Tibial nerve (tissue), 4 donors: ENCODE measurements around the gene ZNF697.

ENCODE experiments used
- EP300 ChIP-seq, 2 donors: sonication (generic); formaldehyde crosslinking; IDR thresholded peaks; one replicate each; pipeline ENCODE4 v1.6.1; 2017; ENCODE audit warnings: antibody characterized with exemption in 2 of 2, mild to moderate bottlenecking in 1 of 2
- POLR2A ChIP-seq, 2 donors: fragments of 450-650 bp; IDR thresholded peaks; one replicate each; pipeline ENCODE4 v1.6.1; 2017; ENCODE audit warnings: antibody characterized with exemption in 2 of 2, mild to moderate bottlenecking in 2 of 2, moderate library complexity in 2 of 2
- TF ChIP-seq, protein P1 (sequence below), 5 experiments: fragments of 200-600 bp in 3 of 5; fragments of 450-650 bp in 2 of 5; sonication (generic) in 3 of 5; IDR thresholded peaks; one replicate each; pipeline ENCODE4 v1.5.1; 2016 to 2019; ENCODE audit warnings: antibody characterized with exemption in 5 of 5, mild to moderate bottlenecking in 3 of 5, moderate library complexity in 2 of 5

GRCh38 chr1:119603695-119604094, 44.4 kb downstream of the ZNF697 start:
- TF ChIP-seq, protein P1, sequence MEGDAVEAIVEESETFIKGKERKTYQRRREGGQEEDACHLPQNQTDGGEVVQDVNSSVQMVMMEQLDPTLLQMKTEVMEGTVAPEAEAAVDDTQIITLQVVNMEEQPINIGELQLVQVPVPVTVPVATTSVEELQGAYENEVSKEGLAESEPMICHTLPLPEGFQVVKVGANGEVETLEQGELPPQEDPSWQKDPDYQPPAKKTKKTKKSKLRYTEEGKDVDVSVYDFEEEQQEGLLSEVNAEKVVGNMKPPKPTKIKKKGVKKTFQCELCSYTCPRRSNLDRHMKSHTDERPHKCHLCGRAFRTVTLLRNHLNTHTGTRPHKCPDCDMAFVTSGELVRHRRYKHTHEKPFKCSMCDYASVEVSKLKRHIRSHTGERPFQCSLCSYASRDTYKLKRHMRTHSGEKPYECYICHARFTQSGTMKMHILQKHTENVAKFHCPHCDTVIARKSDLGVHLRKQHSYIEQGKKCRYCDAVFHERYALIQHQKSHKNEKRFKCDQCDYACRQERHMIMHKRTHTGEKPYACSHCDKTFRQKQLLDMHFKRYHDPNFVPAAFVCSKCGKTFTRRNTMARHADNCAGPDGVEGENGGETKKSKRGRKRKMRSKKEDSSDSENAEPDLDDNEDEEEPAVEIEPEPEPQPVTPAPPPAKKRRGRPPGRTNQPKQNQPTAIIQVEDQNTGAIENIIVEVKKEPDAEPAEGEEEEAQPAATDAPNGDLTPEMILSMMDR (IDR thresholded peaks at IDR 0.05), result no peak
- TF ChIP-seq EP300 (IDR thresholded peaks at IDR 0.05) (no peak), POLR2A (IDR thresholded peaks at IDR 0.05) (no peak)
